Esophagus squamous epithelium (tissue), 5 donors: ENCODE measurements around the gene ABCB1. TPM values are rescaled to one million over a fixed set of nuclear protein-coding genes. Genes with fewer than 3 reads are reported as not detected.
"Not testable (repeated sequence)": the region's sequence is repeated elsewhere in the genome, so short reads cannot be mapped to it uniquely, and the experiment has no call there.

Source experiments
- DNase-seq: peaks from one replicate; lab custom pipeline; 2025; lab: John Stamatoyannopoulos, UW
- H3K27ac ChIP-seq, 4 donors: fragments of 200-600 bp; sonication (generic); one replicate each; pipeline ENCODE4 v1.5.1; 2016 to 2019; ENCODE audit warnings: mild to moderate bottlenecking in 1 of 4
- H3K27me3 ChIP-seq, 4 donors: fragments of 200-600 bp; sonication (generic); 1 replicate in 3 of 4; 2 replicates in 1 of 4; pipeline versions ENCODE4 v1.5.1 to v1.6.0; 2017 to 2021; ENCODE audit warnings: antibody characterized with exemption in 1 of 4
- H3K36me3 ChIP-seq, 3 donors: fragments of 200-600 bp; sonication (generic); one replicate each; pipeline ENCODE4 v1.5.1; 2016 to 2019
- H3K4me1 ChIP-seq, 3 donors: fragments of 200-600 bp; sonication (generic); one replicate each; pipeline ENCODE4 v1.5.1; 2017 to 2019
- H3K4me3 ChIP-seq, 4 donors: fragments of 200-600 bp; sonication (generic); 1 replicate in 3 of 4; 2 replicates in 1 of 4; pipeline ENCODE4 v1.5.1; 2016 to 2019; ENCODE audit warnings: mild to moderate bottlenecking in 2 of 4, moderate library complexity in 1 of 4
- H3K9me3 ChIP-seq, 3 donors: fragments of 200-600 bp; sonication (generic); one replicate each; pipeline ENCODE4 v1.5.1; 2016 to 2019
- CTCF ChIP-seq, 6 experiments: fragments of 450-650 bp in 4 of 6; fragments of 200-600 bp in 2 of 6; sonication (generic) in 2 of 6; IDR thresholded peaks; one replicate each; pipeline ENCODE4 v1.5.1; 2016 to 2019; ENCODE audit warnings: antibody characterized with exemption in 6 of 6, mild to moderate bottlenecking in 4 of 6, moderate library complexity in 4 of 6
- POLR2A ChIP-seq, 4 donors: fragments of 450-650 bp; IDR thresholded peaks; one replicate each; pipeline ENCODE4 v1.6.1; 2017; ENCODE audit warnings: antibody characterized with exemption in 4 of 4, mild to moderate bottlenecking in 4 of 4, moderate library complexity in 3 of 4
- WGBS, 2 donors: methylation state at CpG; one replicate each; pipeline ENCODE4 v1.1.5; 2018; 5-methylcytosine and 5-hydroxymethylcytosine counted together
- intact Hi-C: fragments of 100-400 bp; cut with DNase I; formaldehyde crosslinking; loops from one replicate; pipeline ENCODE4 v1.15.0; 2022
- total RNA-seq, 4 donors: library from RNA; depleted of rRNA; stranded (reverse); fragments of >200 nt; gene quantifications; one replicate each; pipeline ENCODE4 v1.1.0, GENCODE V29; 2016
- donor health status: DM: yes; HTN: yes; CAD: no.

ABCB1 gene
- total RNA-seq, 4 donors from 2014 or later, result 0.91 to 15.4 (median 3.1) TPM

- Histone ChIP-seq H3K27me3 (no peaks in the 10 kb centered on the region), H3K27ac (no peak overlapping the region), H3K4me3 (no peak overlapping the region), H3K4me1 (no peaks in the 10 kb centered on the region), H3K9me3 (no peaks in the 10 kb centered on the region), H3K36me3 (no peaks in the 10 kb centered on the region)
- no peak for DNase-seq
- intact Hi-C loops, result no loop called here
- TF ChIP-seq CTCF (IDR thresholded peaks at IDR 0.05) (no peak), POLR2A (IDR thresholded peaks at IDR 0.05) (no peak)
- 63 to 64% methylated on average over 2 of the region's 2 CpGs for WGBS, 2 donors
Observed at GRCh38 chr7:87463982-87464381, 136.7 kb downstream of the ABCB1 start.

GRCh38 chr7:87460444-87460843 is 140.2 kb downstream of the ABCB1 start:
- H3K27ac ChIP-seq, H3K9me3 ChIP-seq, H3K27me3 ChIP-seq, intact Hi-C loops, DNase-seq, H3K4me1 ChIP-seq, H3K4me3 ChIP-seq, H3K36me3 ChIP-seq: not testable (repeated sequence)
- WGBS, 2 donors, result 74 to 80% methylated on average over 3 of the region's 3 CpGs

DNA sequence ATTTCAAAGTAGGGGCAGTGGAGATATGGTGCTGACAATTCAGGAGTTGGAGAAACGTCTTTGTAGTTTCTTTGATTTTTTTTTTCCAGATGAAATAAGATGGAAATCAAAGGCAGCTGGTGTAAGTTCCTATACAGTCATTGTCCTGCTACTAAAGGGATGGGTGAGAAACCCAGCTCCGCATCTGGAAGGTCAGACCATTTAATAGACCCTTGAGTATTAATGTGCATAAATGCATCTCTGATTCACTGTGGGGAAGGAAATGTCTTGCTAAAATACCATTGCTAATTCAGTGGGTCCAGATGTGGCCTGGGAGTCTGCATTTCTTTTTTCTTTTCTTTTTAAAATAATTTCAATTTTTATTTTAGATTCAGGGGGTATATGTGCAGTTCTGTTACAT is 140.7 kb downstream of the ABCB1 start:
- no peaks in the 10 kb centered on the region for H3K9me3 ChIP-seq
- no peaks in the 10 kb centered on the region for H3K4me1 ChIP-seq
- WGBS, 2 donors, result 83 to 92% methylated on average over 2 of the region's 2 CpGs
- DNase-seq, result no peak
- intact Hi-C loops, result no loop called here
- no peak overlapping the region for H3K27ac ChIP-seq
- TF ChIP-seq CTCF (IDR thresholded peaks at IDR 0.05), result no peak
- TF ChIP-seq POLR2A (IDR thresholded peaks at IDR 0.05), result no peak
- no peaks in the 10 kb centered on the region for H3K36me3 ChIP-seq
- H3K27me3 ChIP-seq, result no peaks in the 10 kb centered on the region
- H3K4me3 ChIP-seq, result no peak overlapping the region

GRCh38 chr7:87458148-87458547 is 142.5 kb downstream of the ABCB1 start:
- no peak overlapping the region for H3K27ac ChIP-seq
- H3K4me3 ChIP-seq, result no peak overlapping the region
- DNase-seq, result no peak
- no peaks in the 10 kb centered on the region for H3K36me3 ChIP-seq
- WGBS, 2 donors, result 58 to 65% methylated on average over 3 of the region's 3 CpGs
- H3K27me3 ChIP-seq, result no peaks in the 10 kb centered on the region
- intact Hi-C loops, result no loop called here
- H3K9me3 ChIP-seq, result no peaks in the 10 kb centered on the region
- TF ChIP-seq CTCF (IDR thresholded peaks at IDR 0.05) (no peak), POLR2A (IDR thresholded peaks at IDR 0.05) (no peak)
- H3K4me1 ChIP-seq, result no peaks in the 10 kb centered on the region

- Histone ChIP-seq H3K4me3 (no peak overlapping the region), H3K27me3 (no peaks in the 10 kb centered on the region), H3K36me3 (no peaks in the 10 kb centered on the region), H3K4me1 (no peaks in the 10 kb centered on the region), H3K27ac (no peak overlapping the region), H3K9me3 (no peaks in the 10 kb centered on the region)
- 6 to 29% methylated on average over 2 of the region's 2 CpGs for WGBS, 2 donors
- no peak for DNase-seq
- TF ChIP-seq CTCF (IDR thresholded peaks at IDR 0.05) (no peak), POLR2A (IDR thresholded peaks at IDR 0.05) (no peak)
- intact Hi-C loops, result no loop called here
Observed at GRCh38 chr7:87456247-87456646, 144.4 kb downstream of the ABCB1 start.

Other genes with a start within 250 kb of the ABCB1 start
- under 1 TPM in 2 of 4 donors, not detected in 2; 0.38 to 0.76 TPM for gene ABCB4, start 125.2 kb downstream of the ABCB1 start, total RNA-seq
- 1 to 10 TPM in 2 of 4 donors, under 1 TPM in 2; 0.11 to 4.4 (median 1.1) TPM for gene RUNDC3B, start 27.5 kb upstream of the ABCB1 start, total RNA-seq